Fibroblast of pulmonary artery (primary cell): Measurements from ENCODE around the gene MIEN1.

ENCODE experiments used
- DNase-seq: peaks from one replicate; pipeline ENCODE4 v3.0.0-alpha.2; 2010; ENCODE audit warnings: low read depth
- H3K4me3 ChIP-seq: replicated peaks from 2 replicates; pipeline ENCODE4 v1.5.1; 2011; ENCODE audit warnings: low read depth, mild to moderate bottlenecking, control low read depth, low read length, moderate library complexity
- TF ChIP-seq, protein P1 (sequence below): IDR thresholded peaks from 2 replicates; pipeline ENCODE4 v1.5.1; 2011; ENCODE audit warnings: mild to moderate bottlenecking, control low read depth, low read length, inconsistent platforms; ENCODE audit errors: missing control alignments

Gene MIEN1

DNA sequence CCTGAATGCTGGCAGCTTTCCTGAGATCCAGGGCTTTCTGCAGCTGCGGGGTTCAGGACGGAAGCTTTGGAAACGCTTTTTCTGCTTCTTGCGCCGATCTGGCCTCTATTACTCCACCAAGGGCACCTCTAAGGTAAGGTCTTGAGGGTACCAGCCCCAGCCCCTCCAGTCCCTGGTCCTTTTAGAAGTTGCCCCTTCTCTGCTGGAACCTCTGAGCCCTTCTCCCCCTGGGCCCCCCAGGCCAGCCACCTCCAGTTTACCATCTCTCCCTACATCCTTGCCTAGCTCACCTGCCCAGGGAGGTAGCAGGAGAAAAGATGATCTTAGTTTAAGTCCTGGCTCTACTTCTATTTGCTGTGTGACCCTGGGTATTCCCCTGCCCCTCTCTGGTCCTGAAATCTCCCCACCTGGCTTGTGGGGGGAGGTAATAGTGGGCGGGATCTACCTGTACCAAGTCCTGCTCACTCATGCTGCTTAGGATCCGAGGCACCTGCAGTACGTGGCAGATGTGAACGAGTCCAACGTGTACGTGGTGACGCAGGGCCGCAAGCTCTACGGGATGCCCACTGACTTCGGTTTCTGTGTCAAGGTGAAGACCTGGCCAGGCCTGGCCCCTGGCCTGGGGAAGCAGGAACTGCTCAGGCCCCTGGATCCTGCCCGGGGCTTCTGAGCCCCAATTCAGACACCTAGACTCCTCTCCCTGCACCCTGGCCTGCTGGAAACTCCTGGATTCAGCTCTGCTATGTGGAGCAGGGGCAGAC lies 13.9 kb upstream of the MIEN1 start:
- no peak for DNase-seq
- no peak overlapping the region for H3K4me3 ChIP-seq
- TF ChIP-seq, protein P1, sequence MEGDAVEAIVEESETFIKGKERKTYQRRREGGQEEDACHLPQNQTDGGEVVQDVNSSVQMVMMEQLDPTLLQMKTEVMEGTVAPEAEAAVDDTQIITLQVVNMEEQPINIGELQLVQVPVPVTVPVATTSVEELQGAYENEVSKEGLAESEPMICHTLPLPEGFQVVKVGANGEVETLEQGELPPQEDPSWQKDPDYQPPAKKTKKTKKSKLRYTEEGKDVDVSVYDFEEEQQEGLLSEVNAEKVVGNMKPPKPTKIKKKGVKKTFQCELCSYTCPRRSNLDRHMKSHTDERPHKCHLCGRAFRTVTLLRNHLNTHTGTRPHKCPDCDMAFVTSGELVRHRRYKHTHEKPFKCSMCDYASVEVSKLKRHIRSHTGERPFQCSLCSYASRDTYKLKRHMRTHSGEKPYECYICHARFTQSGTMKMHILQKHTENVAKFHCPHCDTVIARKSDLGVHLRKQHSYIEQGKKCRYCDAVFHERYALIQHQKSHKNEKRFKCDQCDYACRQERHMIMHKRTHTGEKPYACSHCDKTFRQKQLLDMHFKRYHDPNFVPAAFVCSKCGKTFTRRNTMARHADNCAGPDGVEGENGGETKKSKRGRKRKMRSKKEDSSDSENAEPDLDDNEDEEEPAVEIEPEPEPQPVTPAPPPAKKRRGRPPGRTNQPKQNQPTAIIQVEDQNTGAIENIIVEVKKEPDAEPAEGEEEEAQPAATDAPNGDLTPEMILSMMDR, result no peak

DNA sequence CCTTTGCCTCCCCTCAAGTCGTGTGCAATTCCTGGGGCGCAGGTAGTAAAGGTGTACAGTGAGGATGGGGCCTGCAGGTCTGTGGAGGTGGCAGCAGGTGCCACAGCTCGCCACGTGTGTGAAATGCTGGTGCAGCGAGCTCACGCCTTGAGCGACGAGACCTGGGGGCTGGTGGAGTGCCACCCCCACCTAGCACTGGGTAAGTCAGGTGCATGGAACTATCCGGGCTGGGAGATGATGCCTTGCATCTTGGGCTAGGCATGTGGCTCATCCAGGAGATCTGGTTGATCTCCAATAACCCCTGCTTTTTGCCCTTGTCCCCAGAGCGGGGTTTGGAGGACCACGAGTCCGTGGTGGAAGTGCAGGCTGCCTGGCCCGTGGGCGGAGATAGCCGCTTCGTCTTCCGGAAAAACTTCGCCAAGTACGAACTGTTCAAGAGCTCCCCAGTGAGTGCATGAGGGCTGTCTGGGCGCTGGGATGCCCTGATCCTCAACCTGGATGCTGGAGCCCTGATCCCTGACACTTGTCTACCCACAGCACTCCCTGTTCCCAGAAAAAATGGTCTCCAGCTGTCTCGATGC lies 12.6 kb upstream of the MIEN1 start:
- no peak overlapping the region for H3K4me3 ChIP-seq
- TF ChIP-seq, protein P1, result no peak
- DNase-seq, result no peak

DNA sequence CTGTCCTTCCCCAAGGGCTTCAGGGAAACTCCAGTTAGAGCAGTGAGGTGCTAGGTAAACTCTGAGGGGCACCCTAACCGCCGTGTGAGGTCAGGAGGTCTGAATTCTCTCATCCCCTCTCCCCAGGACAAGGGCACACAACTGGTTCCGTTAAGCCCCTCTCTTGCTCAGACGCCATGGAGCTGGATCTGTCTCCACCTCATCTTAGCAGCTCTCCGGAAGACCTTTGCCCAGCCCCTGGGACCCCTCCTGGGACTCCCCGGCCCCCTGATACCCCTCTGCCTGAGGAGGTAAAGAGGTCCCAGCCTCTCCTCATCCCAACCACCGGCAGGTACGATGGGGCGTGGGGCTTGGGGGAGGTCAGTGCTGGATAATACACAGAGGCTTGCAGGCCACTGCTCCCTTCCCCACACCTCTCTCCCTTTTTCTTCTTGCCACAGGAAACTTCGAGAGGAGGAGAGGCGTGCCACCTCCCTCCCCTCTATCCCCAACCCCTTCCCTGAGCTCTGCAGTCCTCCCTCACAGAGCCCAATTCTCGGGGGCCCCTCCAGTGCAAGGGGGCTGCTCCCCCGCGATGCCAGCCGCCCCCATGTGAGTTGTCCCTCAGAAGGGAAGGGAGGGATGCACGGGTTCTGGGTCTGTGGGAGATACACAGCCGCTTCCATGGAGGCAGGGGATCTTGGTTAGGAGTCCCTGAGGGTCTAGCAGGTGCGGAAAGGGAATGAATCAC lies 12.0 kb upstream of the MIEN1 start:
- no peak for DNase-seq
- no peak overlapping the region for H3K4me3 ChIP-seq
- TF ChIP-seq, protein P1, result no peak

DNA sequence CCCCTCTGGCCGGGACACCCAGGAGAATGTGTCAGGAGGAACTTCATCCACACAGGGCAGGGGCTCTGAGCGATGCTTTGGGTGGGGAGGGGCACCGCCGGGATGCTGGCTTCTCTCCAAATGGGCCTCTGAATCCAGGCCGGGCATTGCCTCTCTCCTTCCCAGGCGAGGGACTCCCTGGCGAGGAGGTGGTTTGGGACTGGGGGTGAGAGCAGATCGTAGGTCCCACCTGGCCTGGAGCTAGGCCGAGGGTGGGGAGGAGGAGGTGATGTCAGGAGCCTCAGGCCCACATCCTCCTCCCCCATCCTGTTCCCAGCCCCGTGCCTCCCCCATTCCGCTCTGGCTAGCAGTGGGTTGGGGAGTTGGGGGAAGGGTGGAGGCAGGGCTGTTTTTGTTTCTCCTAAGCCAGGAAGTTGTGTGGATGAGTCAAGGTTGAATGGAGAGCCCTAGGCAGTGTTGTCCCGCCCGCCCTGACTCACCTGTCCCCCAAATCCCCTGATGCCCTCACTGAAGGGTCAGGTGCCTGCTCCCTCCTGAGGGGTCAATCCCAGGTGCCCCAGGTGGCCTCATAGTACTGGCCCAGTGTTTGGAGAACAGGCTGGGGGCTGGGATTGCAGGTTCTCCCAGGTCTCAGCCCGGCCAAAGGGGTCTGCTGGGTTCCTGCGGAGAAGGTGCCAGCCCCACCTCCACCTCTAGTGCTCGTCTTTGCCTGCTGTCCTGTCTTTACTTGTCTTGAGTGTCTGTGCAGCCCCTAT lies 10.2 kb upstream of the MIEN1 start:
- DNase-seq, result peak; percentile 74
- TF ChIP-seq, protein P1, result no peak
- no peak overlapping the region for H3K4me3 ChIP-seq

DNA sequence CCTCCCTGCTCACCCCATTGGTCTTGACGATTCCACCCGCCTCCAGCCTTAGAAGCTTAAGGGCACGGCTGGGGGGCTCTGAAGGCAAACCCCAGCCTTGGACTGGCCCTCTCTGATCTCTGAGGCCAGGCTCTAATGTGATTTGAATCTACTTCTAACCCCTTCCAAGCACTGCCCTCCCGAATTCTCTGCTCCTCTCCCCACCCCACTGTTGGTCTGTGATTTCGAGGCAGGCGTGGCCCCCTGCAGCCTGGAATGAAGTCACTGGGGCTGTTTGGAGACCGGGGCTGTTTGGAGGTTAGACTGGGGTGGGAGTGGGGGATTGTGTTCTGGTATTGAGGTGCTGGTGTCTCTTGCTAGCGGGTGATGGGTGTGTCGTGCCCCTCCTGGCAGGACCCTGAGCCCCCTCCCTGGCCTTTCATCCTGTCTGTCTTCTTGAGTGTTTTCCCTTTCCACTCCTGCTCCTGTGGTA lies 9.6 kb upstream of the MIEN1 start:
- H3K4me3 ChIP-seq, result no peak overlapping the region
- no peak for DNase-seq
- TF ChIP-seq, protein P1, result no peak

DNA sequence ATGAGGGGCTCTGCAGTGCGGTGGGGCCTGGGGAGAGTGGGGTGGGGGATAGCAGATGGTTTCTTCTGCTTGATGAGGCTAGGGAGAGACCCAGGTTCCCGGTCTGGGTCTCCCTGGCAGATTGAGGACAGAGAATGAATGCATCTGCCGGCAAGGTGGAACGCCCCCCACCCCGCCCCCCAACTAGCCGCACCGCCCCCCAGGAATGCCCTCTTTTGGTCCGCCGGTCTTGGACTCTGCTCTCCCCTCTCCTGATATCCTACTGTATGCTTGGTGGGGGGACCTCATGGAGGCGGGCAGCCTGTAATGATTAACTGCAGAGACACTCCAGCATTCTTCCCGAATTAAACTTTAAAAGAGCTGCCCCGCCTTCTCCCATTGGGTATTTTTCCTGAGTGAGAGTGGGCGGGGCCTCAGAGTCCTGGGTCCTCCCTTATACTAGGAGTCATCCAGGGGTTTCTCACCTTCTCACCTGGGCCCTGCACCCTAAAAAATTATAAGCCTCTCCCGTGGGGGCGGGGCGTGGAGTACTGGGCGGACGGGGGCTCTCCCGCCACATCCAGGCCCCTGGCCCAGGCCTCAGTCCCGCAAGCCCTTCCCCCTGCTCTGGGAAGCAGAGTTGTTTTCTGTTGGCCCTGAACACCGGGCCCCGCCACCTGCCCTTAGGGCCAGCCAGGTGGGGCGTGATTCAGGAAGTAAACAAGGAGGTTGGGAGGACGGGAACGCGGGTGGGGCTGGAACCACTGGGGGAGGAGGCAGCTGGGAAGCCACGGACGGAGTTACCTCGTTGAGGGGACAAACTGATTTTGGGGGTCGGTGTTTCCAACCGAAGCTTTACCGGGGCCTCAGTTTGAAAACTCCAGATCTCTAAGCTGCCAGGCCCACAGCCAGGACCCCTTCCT lies 8.9 kb upstream of the MIEN1 start:
- TF ChIP-seq, protein P1, result no peak
- no peak for DNase-seq
- H3K4me3 ChIP-seq, result no peak overlapping the region
